Ovary (tissue), 3 donors: ENCODE results near the gene RAB6A.

Source experiments
- CTCF ChIP-seq, 3 donors: fragments of 450-650 bp in 2 of 3; fragments of 200-600 bp in 1 of 3; IDR thresholded peaks; one replicate each; pipeline versions ENCODE4 v1.5.1 to v1.8.0; 2016 to 2022; ENCODE audit warnings: antibody characterized with exemption in 3 of 3, mild to moderate bottlenecking in 1 of 3
- POLR2A ChIP-seq: fragments of 450-650 bp; IDR thresholded peaks from one replicate; pipeline ENCODE4 v1.6.1; 2017; ENCODE audit warnings: antibody characterized with exemption, mild to moderate bottlenecking, moderate library complexity
- donor health status: DM: no; HTN: no; CAD: no.

GRCh38 chr11:73663604-73664495, 97.0 kb downstream of the RAB6A start:
- TF ChIP-seq CTCF (IDR thresholded peaks at IDR 0.05) (no peak), POLR2A (no peak)
